Astrocyte (in vitro differentiated cells and primary cell): ENCODE measurements around the gene SMIM5.

ENCODE experiments used
- CTCF ChIP-seq: IDR thresholded peaks from 2 replicates; pipeline ENCODE4 v1.5.1; 2011; ENCODE audit warnings: low read depth, mild to moderate bottlenecking, inconsistent platforms, low read length, moderate library complexity; ENCODE audit not compliant: insufficient read depth
- EZH2 ChIP-seq: IDR thresholded peaks from 2 replicates; pipeline ENCODE4 v1.6.1; 2012; ENCODE audit warnings: mild to moderate bottlenecking, low read length, inconsistent platforms; ENCODE audit not compliant: insufficient read depth

GRCh38 chr17:75615301-75615700, 17.9 kb upstream of the SMIM5 start:
- no peak for TF ChIP-seq CTCF
- no peak for TF ChIP-seq EZH2
